HCT116 (cell line): ENCODE results near the gene SUV39H2. TPM values are rescaled to one million over a fixed set of nuclear protein-coding genes. Genes with fewer than 3 reads are reported as not detected.

Experiments
- ATAC-seq: fragments of 200-7000 bp; cut with Tn5 transposase; 2 replicates; pipeline ENCODE4 v1.9.1; 2020; ENCODE audit warnings: mild to moderate bottlenecking, moderate library complexity
- BruUV-seq: library from RNA; stranded (reverse); fragments of 400-500 nt; replicated peaks from 2 replicates; lab custom pipeline; 2021; lab: Mats Ljungman, UMichigan
- CTCF ChIA-PET: fragments of 300-600 bp; sonication (Branson Sonifier 250); formaldehyde crosslinking; loops from one replicate; lab custom pipeline; 2021; ENCODE audit warnings: antibody characterized with exemption; lab: Charles Lee
- POLR2A ChIA-PET: fragments of 300-600, 350-600 bp; sonication (Branson Sonifier 250); formaldehyde crosslinking; loops from one replicate; lab custom pipeline; 2021; ENCODE audit warnings: antibody characterized with exemption; lab: Charles Lee
- RAD21 ChIA-PET, 2 experiments: fragments of 300-600 bp; sonication (Branson Sonifier 250); formaldehyde crosslinking; loops; one replicate each; lab custom pipeline; 2023; ENCODE audit warnings: low total read pairs in 2 of 2; ENCODE audit not compliant: uncharacterized antibody in 2 of 2, unreplicated experiment in 2 of 2, low non-redundant PET in 1 of 2; lab: Charles Lee
- DNase-seq: peaks from one replicate; pipeline ENCODE4 v3.0.0-alpha.2; 2010; ENCODE audit warnings: low read depth, low spot score
- H2AFZ ChIP-seq: fragments of 200-600 bp; shearing (Covaris generic), sonication (generic); 2 replicates; pipeline ENCODE4 v1.6.1; 2017; ENCODE audit warnings: low read depth, mixed run types, mixed read lengths, antibody characterized with exemption, low read length; ENCODE audit not compliant: poor library complexity, severe bottlenecking
- H3K27ac ChIP-seq: 2 replicates; pipeline ENCODE4 v1.5.1; 2012; ENCODE audit warnings: low read depth, low read length
- H3K27me3 ChIP-seq: fragments of 200-600 bp; sonication (generic); 2 replicates; pipeline ENCODE4 v1.6.1; 2016; ENCODE audit warnings: mixed run types, low read length, mixed read lengths; ENCODE audit not compliant: insufficient read depth
- H3K36me3 ChIP-seq, 2 experiments: fragments of 200-500 bp in 1 of 2; fragments of 200-600 bp in 1 of 2; sonication (Bioruptor generic) in 1 of 2; sonication (generic) in 1 of 2; 2 replicates each; pipeline versions ENCODE4 v1.5.1 to v1.6.1; 2014 to 2016; ENCODE audit warnings: low read length in 2 of 2, inconsistent platforms in 1 of 2, mixed read lengths in 1 of 2, mixed run types in 1 of 2; ENCODE audit not compliant: insufficient read depth in 2 of 2, control insufficient read depth in 1 of 2
- H3K4me1 ChIP-seq, 2 experiments: fragments of 200-600 bp in 1 of 2; sonication (generic) in 1 of 2; 2 replicates each; pipeline versions ENCODE4 v1.5.1 to v1.6.1; 2012 to 2017; ENCODE audit warnings: low read length in 2 of 2, inconsistent platforms in 1 of 2, mild to moderate bottlenecking in 1 of 2, mixed read lengths in 1 of 2, mixed run types in 1 of 2, moderate library complexity in 1 of 2; ENCODE audit not compliant: insufficient read depth in 2 of 2, control insufficient read depth in 1 of 2
- H3K4me2 ChIP-seq: fragments of 200-600 bp; sonication (generic); 2 replicates; pipeline ENCODE4 v1.6.1; 2017; ENCODE audit warnings: mixed run types, low read length, mixed read lengths
- H3K4me3 ChIP-seq, 2 experiments: fragments of 200-600 bp in 1 of 2; sonication (generic) in 1 of 2; replicated peaks in 1 of 2; 2 replicates each; pipeline ENCODE4 v1.5.1; 2011 to 2016; ENCODE audit warnings: low read length in 2 of 2, control low read depth in 1 of 2, low read depth in 1 of 2, mild to moderate bottlenecking in 1 of 2, mixed read lengths in 1 of 2, mixed run types in 1 of 2
- H3K79me2 ChIP-seq: fragments of 200-600 bp; sonication (generic); 2 replicates; pipeline ENCODE4 v1.6.1; 2017; ENCODE audit warnings: mild to moderate bottlenecking, mixed run types, low read length, moderate library complexity, mixed read lengths; ENCODE audit not compliant: insufficient read depth
- H3K9ac ChIP-seq: fragments of 200-600 bp; sonication (generic); 2 replicates; pipeline ENCODE4 v1.6.1; 2016; ENCODE audit warnings: low read length, mixed read lengths
- H3K9me2 ChIP-seq: fragments of 200-600 bp; sonication (generic), shearing (Covaris generic); 2 replicates; pipeline ENCODE4 v1.6.1; 2017; ENCODE audit warnings: mixed run types, mild to moderate bottlenecking, moderate library complexity; ENCODE audit not compliant: insufficient read depth
- H3K9me3 ChIP-seq, 2 experiments: fragments of 200-500 bp in 1 of 2; fragments of 200-600 bp in 1 of 2; sonication (Bioruptor generic) in 1 of 2; sonication (generic) in 1 of 2; 2 replicates each; pipeline ENCODE4 v1.6.1; 2014 to 2017; ENCODE audit warnings: low read length in 2 of 2, mixed read lengths in 2 of 2, inconsistent platforms in 1 of 2, low read depth in 1 of 2, mild to moderate bottlenecking in 1 of 2, mixed run types in 1 of 2, moderate library complexity in 1 of 2; ENCODE audit not compliant: control insufficient read depth in 1 of 2, insufficient read depth in 1 of 2
- H4K20me1 ChIP-seq: fragments of 200-600 bp; sonication (generic), shearing (Covaris generic); 2 replicates; pipeline ENCODE4 v1.6.1; 2017; ENCODE audit warnings: mixed run types, mild to moderate bottlenecking, moderate library complexity; ENCODE audit not compliant: insufficient read depth
- EZH2 ChIP-seq: fragments of 200-600 bp; sonication (generic); IDR thresholded peaks from 2 replicates; pipeline ENCODE4 v1.6.1; 2017; ENCODE audit warnings: antibody characterized with exemption, mixed run types
- FOSL1 ChIP-seq: IDR thresholded peaks from 2 replicates; pipeline ENCODE4 v1.6.1; 2012; ENCODE audit warnings: low read depth
- POLR2AphosphoS5 ChIP-seq: IDR thresholded peaks from 2 replicates; pipeline ENCODE4 v1.6.1; 2011; ENCODE audit warnings: mild to moderate bottlenecking, low read depth, low read length, moderate library complexity
- YY1 ChIP-seq: IDR thresholded peaks from 2 replicates; pipeline ENCODE4 v1.6.1; 2011; ENCODE audit warnings: low read length, low read depth, moderate library complexity, mild to moderate bottlenecking; ENCODE audit not compliant: insufficient replicate concordance; ENCODE audit errors: extremely low read depth
- ZFX ChIP-seq: fragments of 450-650 bp; IDR thresholded peaks from 2 replicates; pipeline ENCODE4 v1.6.1; 2017
- intact Hi-C: fragments of 100-400 bp; cut with micrococcal nuclease; formaldehyde crosslinking; loops from 2 replicates; pipeline ENCODE4 v1.10.0; 2022
- total RNA-seq: library from RNA; stranded (reverse); gene quantifications from one replicate; pipeline ENCODE4 v1.2.1, GENCODE V29; 2021; ENCODE audit not compliant: unreplicated experiment
- TF ChIP-seq, protein P1 (sequence below): IDR thresholded peaks from 2 replicates; pipeline ENCODE4 v1.6.1; 2012
- TF ChIP-seq, protein P2 (sequence below): IDR thresholded peaks from 2 replicates; pipeline ENCODE4 v1.6.1; 2012
- TF ChIP-seq, protein P3 (sequence below): IDR thresholded peaks from 2 replicates; pipeline ENCODE4 v1.6.1; 2012; ENCODE audit warnings: low read depth

The SUV39H2 gene
- total RNA-seq, 1 experiment from 2014 or later = 26.6 TPM

DNA sequence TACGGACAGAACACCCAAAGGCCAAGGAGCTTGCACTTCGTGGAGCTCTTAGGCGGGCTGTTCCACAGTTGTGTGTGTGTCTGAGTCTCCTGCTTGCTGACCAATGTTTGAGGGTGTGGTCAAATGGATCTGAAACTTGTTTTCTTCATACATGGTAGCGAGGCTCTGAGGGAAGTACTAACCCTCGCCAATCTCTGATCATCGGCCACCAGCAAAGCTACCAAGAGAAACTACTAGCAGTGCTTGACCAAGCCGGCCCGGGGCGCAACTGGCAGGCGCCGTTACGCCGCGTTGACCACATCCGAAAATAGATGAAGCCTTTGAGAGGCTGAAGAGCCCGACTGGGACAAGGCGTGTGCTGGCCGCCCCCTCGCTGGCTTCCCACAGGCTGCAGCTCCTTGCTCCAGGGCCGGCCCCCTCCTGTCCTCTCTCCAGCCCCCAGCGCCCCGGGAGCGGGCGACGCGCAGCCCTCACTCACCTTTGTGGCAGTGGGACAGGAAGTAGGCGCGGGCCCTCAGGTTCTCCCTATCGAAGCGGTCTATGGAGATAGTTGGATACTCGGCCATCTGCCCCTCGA lies 74.8 kb downstream of the SUV39H2 start:
- Histone ChIP-seq H4K20me1 (no peaks in the 10 kb centered on the region), H3K9me3 (no peaks in the 10 kb centered on the region), H2AFZ (peak overlapping the region; percentile 59), H3K4me1 (peaks cover 9 to 18% of the 10 kb centered on the region in 2 experiments), H3K4me3 (peak overlapping the region; percentile 76 to 82), H3K9ac (peak overlapping the region; percentile 76), H3K4me2 (peak overlapping the region; percentile 88), H3K79me2 (peaks cover 59% of the 10 kb centered on the region), H3K36me3 (peaks cover 2 to 14% of the 10 kb centered on the region in 2 experiments; a peak in 2 of 4 replicates), H3K9me2 (no peaks in the 10 kb centered on the region), H3K27me3 (no peaks in the 10 kb centered on the region), H3K27ac (peak overlapping the region; percentile 70)
- ATAC-seq (peak; percentile 70), DNase-seq (peak; percentile 22)
- ChIA-PET CTCF (interaction anchor here (0.8 to 2.0 kb wide), 2 partner anchors 116 to 152 kb away, joined by 3 to 9 read pairs; partner anchors contain the start of genes CDNF, HSPA14 and MSANTD7), POLR2A (interaction anchor here (0.7 to 1.7 kb wide), 2 partner anchors 21 to 115 kb away, joined by 3 to 5 read pairs; partner anchors contain the start of genes CDNF, HSPA14 and MSANTD7), RAD21 (no interaction called here)
- peak; percentile 38; the same call in 1 of the 2 replicates for TF ChIP-seq ZFX
- TF ChIP-seq, protein P1, sequence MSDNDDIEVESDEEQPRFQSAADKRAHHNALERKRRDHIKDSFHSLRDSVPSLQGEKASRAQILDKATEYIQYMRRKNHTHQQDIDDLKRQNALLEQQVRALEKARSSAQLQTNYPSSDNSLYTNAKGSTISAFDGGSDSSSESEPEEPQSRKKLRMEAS = no peak
- TF ChIP-seq EZH2 = no peak
- TF ChIP-seq FOSL1 = no peak
- TF ChIP-seq, protein P2, sequence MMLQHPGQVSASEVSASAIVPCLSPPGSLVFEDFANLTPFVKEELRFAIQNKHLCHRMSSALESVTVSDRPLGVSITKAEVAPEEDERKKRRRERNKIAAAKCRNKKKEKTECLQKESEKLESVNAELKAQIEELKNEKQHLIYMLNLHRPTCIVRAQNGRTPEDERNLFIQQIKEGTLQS = no peak
- TF ChIP-seq, protein P3, sequence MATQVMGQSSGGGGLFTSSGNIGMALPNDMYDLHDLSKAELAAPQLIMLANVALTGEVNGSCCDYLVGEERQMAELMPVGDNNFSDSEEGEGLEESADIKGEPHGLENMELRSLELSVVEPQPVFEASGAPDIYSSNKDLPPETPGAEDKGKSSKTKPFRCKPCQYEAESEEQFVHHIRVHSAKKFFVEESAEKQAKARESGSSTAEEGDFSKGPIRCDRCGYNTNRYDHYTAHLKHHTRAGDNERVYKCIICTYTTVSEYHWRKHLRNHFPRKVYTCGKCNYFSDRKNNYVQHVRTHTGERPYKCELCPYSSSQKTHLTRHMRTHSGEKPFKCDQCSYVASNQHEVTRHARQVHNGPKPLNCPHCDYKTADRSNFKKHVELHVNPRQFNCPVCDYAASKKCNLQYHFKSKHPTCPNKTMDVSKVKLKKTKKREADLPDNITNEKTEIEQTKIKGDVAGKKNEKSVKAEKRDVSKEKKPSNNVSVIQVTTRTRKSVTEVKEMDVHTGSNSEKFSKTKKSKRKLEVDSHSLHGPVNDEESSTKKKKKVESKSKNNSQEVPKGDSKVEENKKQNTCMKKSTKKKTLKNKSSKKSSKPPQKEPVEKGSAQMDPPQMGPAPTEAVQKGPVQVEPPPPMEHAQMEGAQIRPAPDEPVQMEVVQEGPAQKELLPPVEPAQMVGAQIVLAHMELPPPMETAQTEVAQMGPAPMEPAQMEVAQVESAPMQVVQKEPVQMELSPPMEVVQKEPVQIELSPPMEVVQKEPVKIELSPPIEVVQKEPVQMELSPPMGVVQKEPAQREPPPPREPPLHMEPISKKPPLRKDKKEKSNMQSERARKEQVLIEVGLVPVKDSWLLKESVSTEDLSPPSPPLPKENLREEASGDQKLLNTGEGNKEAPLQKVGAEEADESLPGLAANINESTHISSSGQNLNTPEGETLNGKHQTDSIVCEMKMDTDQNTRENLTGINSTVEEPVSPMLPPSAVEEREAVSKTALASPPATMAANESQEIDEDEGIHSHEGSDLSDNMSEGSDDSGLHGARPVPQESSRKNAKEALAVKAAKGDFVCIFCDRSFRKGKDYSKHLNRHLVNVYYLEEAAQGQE = no peak
- TF ChIP-seq YY1 = no peak
- TF ChIP-seq POLR2AphosphoS5 = no peak
- intact Hi-C loops = loop anchor here (5.0 kb wide), 3 partner anchors 116 to 214 kb away; partner anchors contain the start of genes CDNF, HSPA14, MSANTD7 and NMT2
- BruUV-seq = no TSS peak

Other genes with a start within 250 kb of the SUV39H2 start
- 41.6 TPM for gene FAM107B, start 104.0 kb upstream of the SUV39H2 start, total RNA-seq
- gene CDNF, start 40.8 kb upstream of the SUV39H2 start, total RNA-seq = 1.1 TPM
- 19.9 TPM for gene HSPA14, start 40.6 kb upstream of the SUV39H2 start, total RNA-seq
- gene MSANTD7, start 40.6 kb upstream of the SUV39H2 start, total RNA-seq = 14.3 TPM
- 14.5 TPM for gene DCLRE1C, start 75.2 kb downstream of the SUV39H2 start, total RNA-seq
- 1.4 TPM for gene MEIG1, start 80.5 kb downstream of the SUV39H2 start, total RNA-seq
- not detected for gene OLAH, start 165.1 kb downstream of the SUV39H2 start, total RNA-seq
- gene ACBD7, start 209.9 kb downstream of the SUV39H2 start, total RNA-seq = 3.3 TPM
- gene RPP38, start 218.5 kb downstream of the SUV39H2 start, total RNA-seq = 23.3 TPM